ENCODE data around the gene ID2.
A peak's percentile ranks its signal among the peaks of the same experiment; 100 is the strongest.

The ID2 gene

DNA sequence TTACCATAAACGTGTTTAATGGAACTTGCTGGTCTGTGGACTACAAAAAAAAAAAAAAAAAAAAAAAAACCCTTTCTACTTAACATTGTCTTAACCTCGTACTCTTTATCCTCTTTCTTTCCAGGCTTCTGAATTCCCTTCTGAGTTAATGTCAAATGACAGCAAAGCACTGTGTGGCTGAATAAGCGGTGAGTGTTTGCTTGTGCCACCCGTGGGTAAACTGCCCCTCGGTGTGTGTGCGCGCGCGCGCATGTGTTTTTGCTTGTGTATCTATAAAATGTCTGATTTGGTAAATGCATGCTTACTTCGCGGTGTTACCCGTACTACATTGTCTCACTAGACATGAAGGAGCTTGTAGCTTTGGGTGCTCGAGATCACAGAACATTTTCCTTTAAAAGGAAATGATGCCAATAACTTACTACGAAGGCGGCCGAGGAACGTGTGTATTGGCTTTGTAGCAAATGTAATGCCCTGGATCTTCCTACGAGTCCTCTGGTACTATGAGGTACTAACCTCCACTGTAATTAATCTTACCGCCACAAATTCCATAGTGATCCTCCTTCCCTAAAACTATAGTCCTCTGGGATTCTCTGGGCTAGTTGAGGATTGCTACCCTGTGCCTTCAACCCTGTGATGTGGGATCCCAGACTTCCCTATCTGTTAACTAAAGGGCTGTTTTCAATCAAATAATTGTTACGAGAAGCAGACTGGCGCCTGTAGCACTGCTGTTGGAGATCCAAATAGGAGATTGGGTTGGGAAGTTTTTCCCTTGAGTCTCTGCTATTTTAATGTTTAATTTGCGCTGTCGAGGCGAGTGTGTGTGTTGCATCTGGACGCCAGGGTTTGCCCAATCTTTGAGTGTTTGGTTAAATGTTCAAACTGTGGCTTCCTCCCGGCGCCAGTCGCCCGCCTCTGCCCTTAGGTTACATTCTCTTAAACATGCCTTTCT lies 1.1 kb downstream of the ID2 start:
- DNase-seq (ENCODE audit: low read depth in 2 of 2, low spot score in 1 of 2): no peak

DNA sequence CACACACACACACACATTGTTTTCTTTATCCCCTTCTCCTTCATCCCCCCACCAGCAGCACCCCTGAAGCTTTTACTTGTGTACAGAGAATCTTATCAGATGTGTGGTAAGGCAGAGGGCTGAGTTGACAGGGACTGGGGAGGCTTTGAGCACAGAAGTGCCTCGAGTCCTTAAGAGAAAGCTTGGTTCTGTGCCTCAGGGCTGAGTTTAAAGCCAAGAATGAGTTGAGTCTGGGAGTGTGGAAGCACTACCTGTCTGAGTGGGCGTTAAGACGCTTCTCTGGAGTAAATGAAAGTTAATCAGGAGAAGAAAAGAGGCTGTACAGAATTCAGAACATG lies 2.7 kb downstream of the ID2 start:
- DNase-seq (ENCODE audit: low read depth in 2 of 2, low spot score in 1 of 2): peak in 1 of 2 donors; percentile 8

DNA sequence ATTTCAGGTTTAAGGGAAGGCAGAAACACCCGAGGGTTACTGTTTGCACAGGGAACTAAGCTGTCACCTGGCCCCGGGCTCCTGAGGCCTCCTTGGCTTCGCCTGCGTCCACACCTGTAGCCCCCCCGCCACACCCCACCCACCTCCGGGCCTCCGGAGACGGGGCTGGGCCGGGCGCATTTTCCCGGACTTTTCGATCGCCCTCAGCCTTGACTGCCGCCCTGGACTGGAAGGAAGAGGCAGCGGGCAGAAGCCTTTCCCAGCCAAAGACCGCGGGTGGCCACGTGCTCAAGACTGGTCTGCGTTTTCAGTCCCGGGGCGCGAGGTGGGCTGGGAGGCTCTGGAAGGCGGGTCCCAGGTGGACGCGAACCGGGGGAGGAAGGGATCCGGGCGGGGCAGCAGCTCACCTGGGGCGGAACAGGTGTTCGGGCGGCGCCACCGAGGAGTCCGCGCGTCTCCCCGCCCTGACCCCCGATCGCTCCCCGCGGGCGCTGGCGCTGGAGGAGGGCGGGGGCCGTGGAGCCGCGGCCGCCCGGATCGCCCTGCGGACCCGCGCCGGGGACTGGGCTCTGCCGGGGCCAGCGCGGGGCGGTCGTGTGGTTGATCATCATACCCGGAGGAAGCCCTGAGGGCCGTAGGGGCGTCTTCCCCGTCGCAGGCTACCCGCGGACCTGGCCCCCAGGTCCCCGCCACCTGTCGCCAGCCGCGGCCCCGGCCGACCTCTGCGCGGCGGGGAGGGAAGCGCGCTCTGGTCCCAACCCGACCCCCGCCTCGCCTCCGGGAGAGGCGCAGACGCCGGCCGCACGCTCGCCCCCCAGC lies 3.2 kb downstream of the ID2 start:
- no peak for DNase-seq (ENCODE audit: low read depth in 2 of 2, low spot score in 1 of 2)

DNA sequence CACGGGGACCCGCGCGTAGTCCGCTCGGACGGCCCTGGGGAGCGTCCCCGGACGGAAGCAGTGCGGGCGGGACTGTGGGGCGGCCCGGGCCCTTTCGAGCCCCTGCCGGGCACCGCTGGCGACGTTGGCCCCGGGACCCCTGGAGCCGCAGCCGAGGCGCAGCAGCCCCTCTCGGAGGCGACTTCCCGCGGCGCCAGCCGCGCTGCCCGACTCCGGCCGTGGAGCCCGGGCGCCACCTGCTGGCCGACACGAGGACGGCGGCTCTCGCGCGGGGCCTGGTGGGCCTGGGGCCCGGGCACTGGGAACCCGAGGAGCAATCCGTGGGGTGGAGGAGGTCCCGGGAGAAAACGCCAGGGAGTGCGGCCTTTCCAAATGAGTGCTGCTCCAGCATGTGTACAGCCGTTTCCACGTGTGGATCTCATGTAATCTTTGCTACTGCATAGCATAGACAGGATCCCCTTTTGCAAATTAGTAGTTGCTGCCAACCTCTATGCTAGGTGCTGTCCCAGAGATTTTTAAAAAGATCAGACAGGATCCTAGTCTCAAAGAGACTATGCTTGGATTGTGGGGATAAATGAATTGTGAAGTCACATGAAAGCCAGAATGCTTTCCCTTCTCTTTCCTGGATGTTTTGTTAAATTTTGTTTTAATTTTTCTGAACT lies 4.0 kb downstream of the ID2 start:
- peak; percentile 53 to 67 for DNase-seq (ENCODE audit: low read depth in 2 of 2, low spot score in 1 of 2)

DNA sequence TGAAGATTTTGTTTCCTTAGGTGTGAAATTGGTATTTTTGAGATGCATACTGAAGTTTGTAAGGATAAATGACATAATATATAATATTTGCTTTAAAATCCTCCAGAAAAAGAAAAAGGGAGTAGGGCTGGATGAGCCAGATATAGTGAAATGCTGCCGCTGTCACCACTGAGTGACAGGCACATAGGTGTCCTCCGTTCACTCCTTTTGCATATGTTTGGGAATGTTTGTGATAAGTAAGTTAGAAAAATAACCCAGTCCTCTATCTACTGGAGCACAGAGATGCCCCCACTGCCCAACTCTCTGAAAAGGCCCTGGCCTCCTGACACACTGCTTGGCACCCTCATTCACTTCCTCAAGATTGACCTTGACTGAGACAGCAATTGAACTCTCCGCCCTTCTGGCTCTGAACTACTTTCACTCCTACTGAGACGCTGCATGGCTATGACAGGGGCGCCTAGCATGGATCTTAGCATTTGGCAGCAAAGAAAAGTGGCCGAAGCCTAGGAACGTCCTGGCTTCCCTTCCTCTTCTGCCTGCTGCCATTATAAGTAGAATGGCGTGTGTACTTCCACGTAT lies 10.1 kb downstream of the ID2 start:
- DNase-seq (ENCODE audit: low read depth in 2 of 2, low spot score in 1 of 2): no peak

DNA sequence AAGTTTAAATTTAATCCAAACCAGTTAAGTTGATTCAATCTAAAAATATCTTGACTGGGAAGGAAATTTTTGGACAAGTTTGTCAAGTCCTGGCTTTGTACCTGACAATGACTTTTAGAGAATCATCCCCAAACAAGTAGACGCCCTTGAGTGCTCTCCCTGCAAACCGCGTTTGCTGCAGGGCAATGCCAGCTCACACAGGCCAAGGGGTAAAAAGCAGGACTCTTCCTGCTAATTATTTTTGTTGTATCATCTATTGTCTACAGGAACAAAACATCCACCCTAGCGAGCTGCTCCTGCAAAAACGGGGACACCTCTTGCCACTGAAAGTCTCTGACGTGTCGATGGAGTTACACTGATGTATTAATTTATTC lies 10.9 kb downstream of the ID2 start:
- DNase-seq (ENCODE audit: low read depth in 2 of 2, low spot score in 1 of 2): no peak

DNA sequence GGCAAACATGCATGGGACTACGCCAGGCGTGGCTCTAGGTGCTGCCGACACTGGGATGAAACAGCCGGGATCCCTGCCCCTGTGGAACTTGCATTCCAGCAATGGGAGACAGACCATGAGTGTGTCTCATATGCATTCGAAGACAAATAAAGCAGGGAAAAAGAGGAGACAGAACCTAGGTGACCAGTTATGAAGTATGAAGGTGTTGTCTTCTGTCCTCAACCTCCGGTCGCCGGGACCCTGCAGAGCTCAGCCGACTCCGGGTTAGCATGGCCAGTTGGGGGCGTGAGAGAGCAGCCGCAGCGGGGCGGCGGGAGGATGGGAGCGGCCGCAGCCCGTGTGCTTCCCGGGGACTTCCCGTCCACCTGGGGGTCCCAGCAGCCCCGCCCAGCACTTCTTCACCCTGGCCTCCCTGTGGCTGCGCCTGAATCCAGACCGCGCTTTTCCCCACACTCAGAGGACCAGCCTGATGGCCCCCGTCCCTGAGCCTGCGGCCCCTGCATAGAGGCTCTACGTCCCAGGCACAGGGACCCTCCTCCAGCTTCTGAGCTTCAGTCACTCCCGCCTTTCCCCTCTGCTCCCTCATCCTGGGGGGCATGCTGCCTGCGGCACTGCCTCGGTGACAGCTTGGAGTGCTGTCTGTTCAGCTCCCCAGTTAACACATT lies 11.4 kb downstream of the ID2 start:
- DNase-seq (ENCODE audit: low read depth in 2 of 2, low spot score in 1 of 2): no peak

DNA sequence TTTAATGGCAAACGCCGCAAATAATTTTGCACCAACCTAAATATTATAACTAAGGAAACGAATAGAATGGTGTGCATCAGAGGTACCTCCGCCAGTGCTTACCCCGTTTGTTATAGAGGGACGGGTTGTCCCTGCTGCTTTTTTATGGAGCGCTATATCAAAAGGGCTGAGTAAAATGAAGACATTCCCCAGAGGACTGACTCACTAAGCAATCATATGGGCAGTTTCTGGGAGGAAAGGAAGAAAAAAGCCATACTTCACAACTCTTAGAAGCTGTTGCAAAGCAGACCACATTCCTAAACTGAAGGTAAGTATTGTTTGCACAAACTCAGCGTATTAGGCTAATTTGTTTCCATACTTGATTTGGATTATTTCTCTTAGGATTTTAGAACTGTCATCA lies 12.9 kb downstream of the ID2 start:
- no peak for DNase-seq (ENCODE audit: low read depth in 2 of 2, low spot score in 1 of 2)

DNA sequence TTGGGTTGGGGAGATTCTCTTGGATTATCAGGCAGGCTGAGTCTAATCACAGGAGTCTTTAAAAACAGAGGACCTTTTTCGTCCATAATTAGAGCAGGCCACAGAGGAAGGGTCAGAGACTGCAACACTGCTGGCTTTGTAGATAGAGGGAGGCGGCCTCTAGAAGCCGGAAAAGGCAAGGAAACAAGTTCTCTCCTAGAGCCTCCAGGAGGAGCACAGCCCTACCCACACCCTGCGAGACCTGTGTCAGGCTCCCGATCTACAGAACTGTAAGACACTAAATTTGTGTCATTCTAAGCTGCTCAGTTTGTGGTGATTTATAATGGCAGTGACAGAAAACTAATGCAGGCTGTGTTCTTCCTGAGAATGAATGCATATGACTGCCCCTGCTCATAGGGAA lies 15.3 kb downstream of the ID2 start:
- no peak for DNase-seq (ENCODE audit: low read depth in 2 of 2, low spot score in 1 of 2)

DNA sequence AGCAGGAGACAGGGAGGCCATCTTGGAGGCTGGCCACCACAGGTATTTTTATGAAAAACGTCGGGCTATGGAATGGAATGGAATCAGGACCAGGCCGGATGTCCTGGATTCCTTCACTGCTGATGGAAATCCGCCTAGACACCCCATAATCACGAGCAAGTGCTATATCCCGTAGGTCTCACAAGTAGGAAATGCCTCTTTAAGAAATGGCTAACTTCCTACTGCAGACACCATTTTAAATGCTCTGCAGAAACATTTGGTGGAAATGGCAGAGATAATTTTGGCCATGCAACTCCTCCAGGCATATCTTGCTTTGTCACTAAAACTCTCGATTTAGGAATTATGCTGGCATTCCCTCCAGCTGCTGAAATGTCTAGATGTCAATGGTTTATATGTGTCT lies 18.0 kb downstream of the ID2 start:
- no peak for DNase-seq (ENCODE audit: low read depth in 2 of 2, low spot score in 1 of 2)

DNA sequence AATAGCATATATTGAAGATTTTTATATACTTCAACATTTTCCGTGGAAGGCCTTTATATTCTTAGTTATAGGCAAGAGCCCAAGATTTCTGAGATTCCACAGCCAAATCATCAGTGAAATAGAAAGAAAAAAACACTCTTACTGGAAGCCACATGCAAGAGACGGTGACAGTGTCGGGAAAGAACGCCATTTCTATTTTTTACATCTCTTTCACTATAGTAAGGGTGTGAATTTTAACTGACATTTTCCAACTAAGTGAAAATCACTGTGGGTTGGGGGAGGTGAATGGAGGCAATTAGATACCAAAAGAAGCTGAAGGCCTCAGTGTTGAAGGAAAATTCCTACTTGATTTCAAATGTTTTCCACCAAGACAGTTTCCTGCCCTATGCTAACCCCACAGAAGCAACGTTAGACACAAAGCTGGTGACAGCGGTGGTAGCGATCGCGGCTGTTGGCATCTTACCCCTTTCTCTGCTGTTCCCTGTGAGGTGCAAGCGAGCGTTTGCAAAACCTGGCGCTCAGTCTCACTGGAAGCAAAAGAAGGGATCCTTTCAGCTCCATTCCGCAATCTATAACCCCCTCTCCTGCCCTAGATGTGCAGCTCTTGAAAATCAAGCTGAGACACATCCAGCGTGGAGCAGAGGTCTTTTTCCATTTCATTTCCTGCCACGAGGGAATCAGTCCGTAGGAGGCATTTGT lies 20.0 kb downstream of the ID2 start:
- no peak for DNase-seq (ENCODE audit: low read depth in 2 of 2, low spot score in 1 of 2)

DNA sequence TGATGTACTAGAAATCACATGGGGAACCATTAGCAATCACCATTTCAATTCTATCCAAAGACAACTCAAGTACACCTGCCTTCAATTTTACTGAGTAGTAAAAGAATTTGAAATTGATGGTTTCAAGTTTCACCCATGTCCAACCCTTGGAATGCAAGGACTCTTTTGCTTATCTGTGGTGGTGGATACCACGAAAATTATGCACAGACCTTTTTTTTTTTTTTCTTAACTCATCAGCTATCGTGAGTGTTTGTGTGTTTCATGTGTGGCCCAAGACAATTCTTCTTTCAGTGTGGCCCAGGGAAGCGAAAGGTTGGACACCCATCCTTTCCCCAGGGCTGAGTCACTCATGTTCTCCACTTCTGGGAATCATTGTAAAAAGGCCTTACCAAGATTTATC lies 23.1 kb downstream of the ID2 start:
- DNase-seq (ENCODE audit: low read depth in 2 of 2, low spot score in 1 of 2): no peak

DNA sequence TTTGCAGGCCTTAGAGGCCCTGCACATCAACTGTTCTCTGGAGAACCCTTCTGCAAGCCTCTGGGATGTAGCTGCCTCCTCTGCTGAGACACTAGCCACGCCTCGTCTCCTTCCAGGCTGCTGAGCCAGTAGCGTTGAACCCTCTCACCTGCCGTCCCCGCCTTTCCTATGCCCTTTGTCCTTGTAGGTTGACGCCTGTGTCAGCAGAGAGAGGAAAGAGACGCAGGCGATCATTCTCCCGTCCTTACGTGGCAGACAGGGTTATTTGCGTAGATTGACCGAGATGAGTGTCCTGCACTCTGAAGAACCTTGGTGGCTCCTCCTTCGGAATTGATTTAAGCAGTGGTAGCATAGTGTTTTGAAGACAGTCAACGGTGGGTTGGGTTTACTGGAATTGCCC lies 27.8 kb downstream of the ID2 start:
- no peak for DNase-seq (ENCODE audit: low read depth in 2 of 2, low spot score in 1 of 2)

DNA sequence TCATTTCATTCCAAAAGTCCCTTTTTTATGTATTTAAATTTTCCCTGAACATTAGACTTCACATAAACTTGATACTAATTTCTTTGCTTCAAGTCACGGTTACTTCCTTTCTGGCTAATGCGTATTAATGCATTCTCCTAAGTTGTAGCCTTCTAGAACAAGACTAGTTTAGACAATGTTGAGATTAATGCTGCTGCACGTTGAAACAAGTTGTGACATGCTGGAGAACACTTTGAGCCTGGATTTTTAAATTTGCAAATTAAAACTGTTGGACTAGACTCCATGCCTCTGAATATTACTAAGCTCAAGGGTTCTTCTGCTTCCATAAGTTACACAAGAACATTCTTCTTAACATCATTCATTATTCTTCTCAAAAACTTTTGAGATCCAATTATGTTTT lies 29.1 kb downstream of the ID2 start:
- no peak for DNase-seq (ENCODE audit: low read depth in 2 of 2, low spot score in 1 of 2)

DNA sequence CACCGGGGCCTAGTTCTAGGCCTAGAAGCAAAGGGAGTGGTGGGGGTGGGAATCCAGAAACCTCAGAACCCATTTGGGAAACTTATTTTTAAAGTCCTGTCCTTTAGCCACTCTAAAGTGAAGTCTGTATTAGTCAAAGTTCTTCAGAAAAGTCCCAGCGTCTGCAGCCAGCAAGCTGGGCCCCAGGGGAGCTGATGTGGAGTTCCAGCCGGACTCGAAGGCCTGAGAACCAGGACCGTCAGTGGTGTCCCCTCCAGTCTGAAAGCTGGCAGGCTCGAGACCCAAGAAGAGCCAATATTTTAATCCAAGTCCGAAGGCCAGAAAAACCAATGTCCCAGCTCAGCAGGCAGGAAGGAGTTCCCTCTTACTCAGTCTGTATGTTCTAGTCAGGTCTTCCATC lies 32.4 kb downstream of the ID2 start:
- DNase-seq (ENCODE audit: low read depth in 2 of 2, low spot score in 1 of 2): no peak

DNA sequence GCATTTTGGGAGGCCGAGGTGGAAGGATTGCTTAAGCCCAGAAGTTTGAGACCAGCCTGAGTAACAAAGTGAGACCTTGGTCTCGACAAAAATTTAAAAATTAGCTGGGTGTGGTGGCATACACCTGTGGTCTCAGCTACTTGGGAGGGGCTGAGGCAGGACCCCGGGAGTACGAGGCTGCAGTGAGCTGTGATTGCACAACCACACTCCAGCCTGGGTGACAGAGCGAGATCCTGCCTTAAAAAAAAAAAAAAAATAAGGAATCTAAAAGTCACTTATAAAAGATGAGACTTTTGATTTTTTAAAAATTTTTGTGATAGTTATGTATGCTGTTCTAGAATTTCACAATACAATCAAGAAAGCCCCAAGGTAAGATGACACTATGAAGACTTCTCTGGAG lies 33.1 kb downstream of the ID2 start:
- no peak for DNase-seq (ENCODE audit: low read depth in 2 of 2, low spot score in 1 of 2)

DNA sequence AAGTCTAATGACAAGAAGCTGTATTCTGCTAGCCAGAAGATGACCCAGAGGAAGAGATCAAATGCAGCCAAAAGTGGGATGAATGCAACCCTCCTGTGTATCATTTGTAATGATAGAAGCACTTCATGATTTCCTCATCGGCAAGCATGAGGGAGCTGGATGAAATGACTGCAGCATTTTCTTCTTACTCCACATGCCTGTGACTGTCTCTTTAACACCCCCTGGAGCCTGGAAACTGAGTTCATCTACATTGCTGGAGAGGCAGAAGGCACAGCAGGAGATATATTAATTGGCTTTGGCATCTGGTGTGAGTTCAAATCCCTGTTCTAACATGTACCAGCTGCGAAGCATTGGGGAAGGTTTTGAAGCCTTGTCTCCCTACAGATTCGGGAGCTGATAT lies 37.7 kb downstream of the ID2 start:
- DNase-seq (ENCODE audit: low read depth in 2 of 2, low spot score in 1 of 2): no peak

DNA sequence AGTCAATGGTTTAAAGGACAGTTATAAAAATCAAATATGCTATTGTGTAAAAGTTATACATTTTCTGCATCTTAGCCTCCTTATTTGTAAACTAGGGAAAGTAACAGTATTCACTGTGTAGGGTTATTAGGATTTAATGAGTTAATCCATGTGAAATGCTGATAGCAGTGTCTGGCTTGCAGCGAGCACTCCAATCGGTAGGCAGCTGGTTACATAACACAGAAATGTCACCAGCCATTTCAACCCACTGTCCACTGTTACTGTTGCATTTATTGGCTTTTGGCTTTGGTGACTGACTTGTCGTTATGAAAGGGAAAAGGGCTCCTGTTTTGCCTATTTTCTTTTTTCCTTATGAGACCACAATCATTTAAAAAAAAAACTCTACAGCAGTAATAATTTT lies 38.9 kb downstream of the ID2 start:
- DNase-seq (ENCODE audit: low read depth in 2 of 2, low spot score in 1 of 2): no peak

DNA sequence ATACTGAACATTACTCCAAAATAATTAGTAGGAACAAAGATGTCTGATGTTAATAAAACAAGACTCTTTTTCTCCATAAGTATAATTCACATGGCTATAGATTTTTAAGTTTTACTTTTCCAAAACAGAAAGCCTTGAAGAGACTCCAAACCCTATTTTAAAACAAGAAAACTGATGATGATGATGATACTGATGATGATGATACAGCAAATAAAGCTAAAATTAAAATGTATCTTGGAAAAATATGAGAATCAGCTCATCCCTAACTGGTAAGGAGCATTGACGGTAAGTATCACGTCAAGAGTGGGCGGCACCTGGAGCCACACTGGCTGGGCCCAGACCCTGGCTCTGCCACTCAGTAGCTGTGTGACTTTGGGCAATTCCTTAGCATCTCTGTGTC lies 39.6 kb downstream of the ID2 start:
- no peak for DNase-seq (ENCODE audit: low read depth in 2 of 2, low spot score in 1 of 2)

DNA sequence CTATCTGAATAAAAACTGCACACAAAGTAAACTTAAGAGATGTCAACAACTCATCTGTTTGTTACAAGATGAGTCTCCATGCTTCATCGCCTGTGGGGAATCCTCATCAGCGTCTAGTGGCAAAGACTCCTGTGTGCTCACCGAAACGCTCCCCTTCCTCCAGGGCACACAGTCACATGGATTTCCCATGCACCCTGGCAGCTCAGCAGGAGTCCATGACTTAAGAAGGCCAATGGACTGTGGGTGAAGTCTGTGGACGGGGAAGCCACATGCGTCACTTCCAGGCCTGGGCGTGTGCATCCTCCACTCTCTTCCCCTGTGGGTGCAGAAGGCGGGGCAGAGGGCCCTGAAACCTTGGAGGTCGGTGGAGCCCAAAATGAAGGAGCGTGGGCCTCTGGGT lies 41.1 kb downstream of the ID2 start:
- no peak for DNase-seq (ENCODE audit: low read depth in 2 of 2, low spot score in 1 of 2)

DNA sequence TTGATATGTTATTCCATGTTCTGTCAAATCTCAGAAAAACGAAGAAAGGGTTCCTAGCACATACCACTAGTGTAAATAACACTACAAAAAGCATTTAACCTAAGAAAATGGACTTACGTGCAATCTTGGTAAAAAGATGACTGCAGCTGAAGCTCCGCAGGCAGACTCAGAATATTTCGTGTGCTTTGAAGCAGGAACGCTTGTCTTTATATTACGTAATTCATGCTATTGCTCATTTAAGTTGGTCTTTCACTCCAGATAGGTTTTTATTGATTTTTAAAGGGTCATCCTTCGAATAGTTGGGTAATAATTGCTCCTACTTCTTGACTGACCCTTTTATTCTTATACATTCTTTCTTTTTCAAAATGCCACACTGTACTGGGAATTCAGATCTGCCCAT lies 44.0 kb downstream of the ID2 start:
- no peak for DNase-seq (ENCODE audit: low read depth in 2 of 2, low spot score in 1 of 2)

All from stimulated activated CD8-positive, alpha-beta memory T cell treated with anti-CD3 and anti-CD28 coated beads, Interleukin-4, amount 100 ng/mL, for 4 hours (primary cell).